Measurements from ENCODE around the gene IGFBP2. TPM values are rescaled to one million over a fixed set of nuclear protein-coding genes. Genes with fewer than 3 reads are reported as not detected.

IGFBP2 gene, protein sequence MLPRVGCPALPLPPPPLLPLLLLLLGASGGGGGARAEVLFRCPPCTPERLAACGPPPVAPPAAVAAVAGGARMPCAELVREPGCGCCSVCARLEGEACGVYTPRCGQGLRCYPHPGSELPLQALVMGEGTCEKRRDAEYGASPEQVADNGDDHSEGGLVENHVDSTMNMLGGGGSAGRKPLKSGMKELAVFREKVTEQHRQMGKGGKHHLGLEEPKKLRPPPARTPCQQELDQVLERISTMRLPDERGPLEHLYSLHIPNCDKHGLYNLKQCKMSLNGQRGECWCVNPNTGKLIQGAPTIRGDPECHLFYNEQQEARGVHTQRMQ
- 10 to 100 TPM; 28.2 to 48.9 TPM for total RNA-seq
- 100 to 1,000 TPM; 107 to 133 (median 116) TPM for polyA plus RNA-seq (ENCODE audit: insufficient read length in 6 of 6)
- long read RNA-seq, donor 1, full-length matches to known transcripts, result 119 of 140 reads
- long read RNA-seq, donor 1, partial matches to known transcripts, result 13 of 140 reads
- long read RNA-seq, donor 1, other reads (novel, unspliced or antisense), result 8 of 140 reads
- long read RNA-seq, donor 2, full-length matches to known transcripts, result 97 of 123 reads
- long read RNA-seq, donor 2, partial matches to known transcripts, result 18 of 123 reads
- long read RNA-seq, donor 2, other reads (novel, unspliced or antisense), result 8 of 123 reads
- long read RNA-seq, donor 3, transcript IGFBP2-201 (4 exons, 1,439 nt), result major isoform, 99 of 145 reads
- long read RNA-seq, donor 3, partial matches to known transcripts, result 38 of 145 reads
- long read RNA-seq, donor 3, other reads (novel, unspliced or antisense), result 8 of 145 reads
- long read RNA-seq, donor 4, transcript IGFBP2-201 (4 exons, 1,439 nt), result major isoform, 14 of 15 reads
- long read RNA-seq, donor 4, partial matches to known transcripts, result 1 of 15 reads
- long read RNA-seq, donor 4, other reads (novel, unspliced or antisense), result 0 of 15 reads
- long read RNA-seq, donor 5, full-length matches to known transcripts, result 75 of 90 reads
- long read RNA-seq, donor 5, partial matches to known transcripts, result 9 of 90 reads
- long read RNA-seq, donor 5, other reads (novel, unspliced or antisense), result 6 of 90 reads
- long read RNA-seq, donor 6, transcript IGFBP2-201 (4 exons, 1,439 nt), result major isoform, 82 of 87 reads
- long read RNA-seq, donor 6, partial matches to known transcripts, result 5 of 87 reads
- long read RNA-seq, donor 6, other reads (novel, unspliced or antisense), result 0 of 87 reads
- long read RNA-seq, donor 7, full-length matches to known transcripts, result 54 of 54 reads
- long read RNA-seq, donor 7, partial matches to known transcripts, result 0 of 54 reads
- long read RNA-seq, donor 7, other reads (novel, unspliced or antisense), result 0 of 54 reads
- long read RNA-seq, donor 8, full-length matches to known transcripts, result 70 of 75 reads
- long read RNA-seq, donor 8, partial matches to known transcripts, result 5 of 75 reads
- long read RNA-seq, donor 8, other reads (novel, unspliced or antisense), result 0 of 75 reads
- long read RNA-seq, donor 9, result 0 reads
- long read RNA-seq, donor 10, transcript IGFBP2-201 (4 exons, 1,439 nt), result major isoform, 45 of 53 reads
- long read RNA-seq, donor 10, partial matches to known transcripts, result 1 of 53 reads
- long read RNA-seq, donor 10, other reads (novel, unspliced or antisense), result 3 of 53 reads
- long read RNA-seq, donor 11, full-length matches to known transcripts, result 137 of 228 reads
- long read RNA-seq, donor 11, partial matches to known transcripts, result 85 of 228 reads
- long read RNA-seq, donor 11, other reads (novel, unspliced or antisense), result 6 of 228 reads
- long read RNA-seq, donor 12, full-length matches to known transcripts, result 81 of 92 reads
- long read RNA-seq, donor 12, partial matches to known transcripts, result 5 of 92 reads
- long read RNA-seq, donor 12, other reads (novel, unspliced or antisense), result 6 of 92 reads

DNA sequence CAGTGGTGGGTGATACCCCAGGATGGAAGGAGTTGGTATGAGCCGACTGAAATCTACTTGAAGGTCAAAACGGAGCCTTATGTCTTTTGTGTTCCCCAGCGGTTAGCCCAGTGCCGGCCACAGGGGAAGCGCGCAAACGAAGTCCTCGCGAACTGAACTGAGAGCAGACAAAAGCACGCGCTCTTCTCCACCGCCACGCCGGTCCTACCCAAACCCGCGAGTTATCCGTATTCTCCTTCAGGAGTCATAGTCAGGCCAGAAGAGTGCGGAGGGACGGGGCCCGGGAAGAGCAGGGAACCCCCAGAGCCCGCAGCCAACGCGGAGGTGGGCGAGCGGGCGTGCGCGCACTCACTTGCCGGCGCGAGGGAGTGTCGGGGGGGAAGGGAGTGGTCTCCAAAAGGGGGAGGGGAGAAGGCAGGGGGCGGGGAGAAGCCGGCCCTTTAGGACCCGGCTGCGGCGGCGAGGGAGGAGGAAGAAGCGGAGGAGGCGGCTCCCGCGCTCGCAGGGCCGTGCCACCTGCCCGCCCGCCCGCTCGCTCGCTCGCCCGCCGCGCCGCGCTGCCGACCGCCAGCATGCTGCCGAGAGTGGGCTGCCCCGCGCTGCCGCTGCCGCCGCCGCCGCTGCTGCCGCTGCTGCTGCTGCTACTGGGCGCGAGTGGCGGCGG is at the start of gene IGFBP2:
Gene IGFBP2 (plus strand): TSS at position 469 of the 664 bp plus-strand sequence. CDS start 104 bp downstream, at position 573.
- peak within 1 kb of the TSS; percentile 21 to 34 for H3K4me3 ChIP-seq
- TF ChIP-seq, protein P1, sequence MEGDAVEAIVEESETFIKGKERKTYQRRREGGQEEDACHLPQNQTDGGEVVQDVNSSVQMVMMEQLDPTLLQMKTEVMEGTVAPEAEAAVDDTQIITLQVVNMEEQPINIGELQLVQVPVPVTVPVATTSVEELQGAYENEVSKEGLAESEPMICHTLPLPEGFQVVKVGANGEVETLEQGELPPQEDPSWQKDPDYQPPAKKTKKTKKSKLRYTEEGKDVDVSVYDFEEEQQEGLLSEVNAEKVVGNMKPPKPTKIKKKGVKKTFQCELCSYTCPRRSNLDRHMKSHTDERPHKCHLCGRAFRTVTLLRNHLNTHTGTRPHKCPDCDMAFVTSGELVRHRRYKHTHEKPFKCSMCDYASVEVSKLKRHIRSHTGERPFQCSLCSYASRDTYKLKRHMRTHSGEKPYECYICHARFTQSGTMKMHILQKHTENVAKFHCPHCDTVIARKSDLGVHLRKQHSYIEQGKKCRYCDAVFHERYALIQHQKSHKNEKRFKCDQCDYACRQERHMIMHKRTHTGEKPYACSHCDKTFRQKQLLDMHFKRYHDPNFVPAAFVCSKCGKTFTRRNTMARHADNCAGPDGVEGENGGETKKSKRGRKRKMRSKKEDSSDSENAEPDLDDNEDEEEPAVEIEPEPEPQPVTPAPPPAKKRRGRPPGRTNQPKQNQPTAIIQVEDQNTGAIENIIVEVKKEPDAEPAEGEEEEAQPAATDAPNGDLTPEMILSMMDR (IDR thresholded peaks at IDR 0.05), result no peak
- DNase-seq (peak in 1 of 4 donors; percentile 74), ATAC-seq (peak; percentile 39)
- peaks cover 4 to 64% of the 10 kb centered on the region in 2 donors for H3K27me3 ChIP-seq
- no peak within 1 kb of the TSS for H3K27ac ChIP-seq
- H3K9me3 ChIP-seq, result no peaks in the 10 kb centered on the region
- H3K36me3 ChIP-seq, result no peaks in the 10 kb centered on the region
- H3K4me1 ChIP-seq, result peaks cover 0 to 27% of the 10 kb centered on the region in 2 donors
- intact Hi-C loops (cut with DNase I), result no loop called here

DNA sequence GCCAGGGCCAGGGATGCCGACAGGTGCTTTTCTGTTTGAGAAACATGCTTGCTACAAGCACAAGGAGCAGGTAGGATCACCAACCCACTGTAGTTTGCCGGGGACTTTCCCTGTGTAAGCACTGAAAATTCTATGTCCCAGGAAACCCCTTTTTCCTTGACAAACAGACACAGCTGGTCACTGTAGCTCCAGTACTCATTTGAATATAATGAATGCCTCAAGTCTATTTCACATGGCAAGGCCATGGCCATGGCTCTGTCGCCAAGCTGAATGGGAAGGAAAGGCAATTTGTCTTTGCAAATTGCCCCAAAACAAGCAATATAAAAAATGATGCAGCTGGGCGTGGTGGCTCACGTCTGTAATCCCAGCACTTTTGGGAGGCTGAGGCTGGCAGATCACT is 49.6 kb upstream of the IGFBP2 start:
- TF ChIP-seq, protein P1 (IDR thresholded peaks at IDR 0.05), result no peak
- no peak for ATAC-seq
- Histone ChIP-seq H3K36me3 (no peaks in the 10 kb centered on the region), H3K27ac (no peak overlapping the region), H3K9me3 (no peaks in the 10 kb centered on the region), H3K27me3 (no peaks in the 10 kb centered on the region), H3K4me1 (no peaks in the 10 kb centered on the region), H3K4me3 (no peak overlapping the region)
- intact Hi-C loops (cut with DNase I), result no loop called here
- DNase-seq, result no peak

DNA sequence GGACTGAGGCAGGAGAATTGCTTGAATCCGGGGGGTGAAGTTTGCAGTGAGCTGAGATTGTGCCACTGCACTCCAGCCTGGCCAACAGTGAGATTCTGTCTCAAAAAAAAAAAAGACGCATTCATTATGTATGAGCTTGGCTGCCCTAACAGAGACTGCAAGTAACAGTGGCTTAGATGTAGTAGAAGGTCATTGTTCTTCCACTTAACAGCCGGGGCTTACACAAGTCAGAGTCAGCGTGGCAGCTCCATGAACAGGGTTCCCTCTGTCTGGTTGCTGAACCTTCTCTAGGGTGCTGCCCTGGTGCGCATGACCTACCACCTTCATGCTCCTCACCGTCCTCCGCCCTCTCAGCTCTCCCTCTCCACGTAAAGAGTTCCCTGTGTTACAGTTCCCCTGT is 49.1 kb upstream of the IGFBP2 start:
- no peaks in the 10 kb centered on the region for H3K9me3 ChIP-seq
- DNase-seq (no peak), ATAC-seq (no peak)
- H3K36me3 ChIP-seq, result no peaks in the 10 kb centered on the region
- intact Hi-C loops (cut with DNase I), result no loop called here
- H3K27ac ChIP-seq, result no peak overlapping the region
- TF ChIP-seq, protein P1 (IDR thresholded peaks at IDR 0.05), result no peak
- H3K4me3 ChIP-seq, result no peak overlapping the region
- no peaks in the 10 kb centered on the region for H3K27me3 ChIP-seq
- no peaks in the 10 kb centered on the region for H3K4me1 ChIP-seq

DNA sequence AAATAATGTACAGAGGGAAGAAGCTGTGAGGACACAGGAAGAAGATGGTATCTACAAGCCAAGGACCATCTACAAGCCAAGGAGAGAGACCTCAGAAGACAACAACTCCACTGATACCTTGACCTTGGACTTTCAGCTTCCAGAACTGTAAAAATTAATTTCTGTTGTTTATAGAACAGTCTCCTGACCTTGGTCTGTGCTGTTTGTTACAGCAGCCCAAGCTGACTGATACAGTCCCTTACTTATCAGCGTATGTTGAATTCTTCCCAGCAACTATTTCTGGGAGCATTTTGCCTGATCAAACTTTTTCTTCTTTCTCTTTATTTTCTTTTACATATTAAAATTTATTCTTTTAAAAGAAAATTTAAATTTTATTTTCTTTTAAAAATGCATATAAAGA is 47.8 kb upstream of the IGFBP2 start:
- Histone ChIP-seq H3K27me3 (no peaks in the 10 kb centered on the region), H3K4me3 (no peak overlapping the region), H3K27ac (no peak overlapping the region), H3K36me3 (no peaks in the 10 kb centered on the region), H3K4me1 (no peaks in the 10 kb centered on the region), H3K9me3 (no peaks in the 10 kb centered on the region)
- DNase-seq (no peak), ATAC-seq (no peak)
- TF ChIP-seq, protein P1 (IDR thresholded peaks at IDR 0.05), result no peak
- intact Hi-C loops (cut with DNase I), result no loop called here
